ENCODE data around the gene RAB30.

The RAB30 gene

GRCh38 chr11:82937554-82937953, 134.1 kb downstream of the RAB30 start:
- no peak for DNase-seq

- no peak for DNase-seq
Observed at GRCh38 chr11:82936261-82936660, 135.4 kb downstream of the RAB30 start.

GRCh38 chr11:82932564-82932963, 139.1 kb downstream of the RAB30 start:
- DNase-seq, result no peak

- no peak for DNase-seq
Observed at GRCh38 chr11:82930734-82931133, 141.0 kb downstream of the RAB30 start.

GRCh38 chr11:82930229-82930628, 141.5 kb downstream of the RAB30 start:
- DNase-seq, result no peak

GRCh38 chr11:82929121-82929520, 142.6 kb downstream of the RAB30 start:
- no peak for DNase-seq

- DNase-seq, result peak; percentile 80
Observed at GRCh38 chr11:82927264-82927880, 144.3 kb downstream of the RAB30 start.

GRCh38 chr11:82924522-82925224, 147.0 kb downstream of the RAB30 start:
- no peak for DNase-seq

Measured in CD4-positive, alpha-beta T cell treated with Interleukin-4 for 4 hours (primary cell).